Measurements from ENCODE around the gene NNAT.

The NNAT gene

GRCh38 chr20:37523012-37523391 lies 2.0 kb downstream of the NNAT start:
- no peak for DNase-seq (ENCODE audit: extremely low read depth in 1 of 2, low read depth in 1 of 2)

- DNase-seq (ENCODE audit: extremely low read depth in 1 of 2, low read depth in 1 of 2): no peak
Observed at GRCh38 chr20:37523911-37524700, 3.1 kb downstream of the NNAT start.

- DNase-seq (ENCODE audit: extremely low read depth in 1 of 2, low read depth in 1 of 2): peak in 1 of 2 donors; percentile 24
Observed at GRCh38 chr20:37524859-37525708, 4.0 kb downstream of the NNAT start.

- no peak for DNase-seq (ENCODE audit: extremely low read depth in 1 of 2, low read depth in 1 of 2)
Observed at GRCh38 chr20:37525810-37526209, 4.8 kb downstream of the NNAT start.

- DNase-seq (ENCODE audit: extremely low read depth in 1 of 2, low read depth in 1 of 2): no peak
Observed at GRCh38 chr20:37526238-37526838, 5.3 kb downstream of the NNAT start.

GRCh38 chr20:37526839-37527637 lies 6.0 kb downstream of the NNAT start:
- no peak for DNase-seq (ENCODE audit: extremely low read depth in 1 of 2, low read depth in 1 of 2)

GRCh38 chr20:37527638-37528445 lies 6.8 kb downstream of the NNAT start, which contains the start of gene BLCAP:
Gene BLCAP, minus strand, starts transcription at chr20:37527876. Its CDS starts 8,702 bp downstream, at chr20:37519174.
- peak; percentile 66 to 85 for DNase-seq (ENCODE audit: extremely low read depth in 1 of 2, low read depth in 1 of 2)

GRCh38 chr20:37528446-37529213 lies 7.6 kb downstream of the NNAT start:
- DNase-seq (ENCODE audit: extremely low read depth in 1 of 2, low read depth in 1 of 2): no peak

GRCh38 chr20:37529214-37529967 lies 8.3 kb downstream of the NNAT start:
- no peak for DNase-seq (ENCODE audit: extremely low read depth in 1 of 2, low read depth in 1 of 2)

GRCh38 chr20:37529968-37530600 lies 9.0 kb downstream of the NNAT start:
- DNase-seq (ENCODE audit: extremely low read depth in 1 of 2, low read depth in 1 of 2): no peak

GRCh38 chr20:37530696-37531095 lies 9.6 kb downstream of the NNAT start:
- DNase-seq (ENCODE audit: extremely low read depth in 1 of 2, low read depth in 1 of 2): no peak

- no peak for DNase-seq (ENCODE audit: extremely low read depth in 1 of 2, low read depth in 1 of 2)
Observed at GRCh38 chr20:37531856-37532255, 10.8 kb downstream of the NNAT start.

- DNase-seq (ENCODE audit: extremely low read depth in 1 of 2, low read depth in 1 of 2): no peak
Observed at GRCh38 chr20:37533154-37533715, 12.2 kb downstream of the NNAT start.

- no peak for DNase-seq (ENCODE audit: extremely low read depth in 1 of 2, low read depth in 1 of 2)
Observed at GRCh38 chr20:37534401-37535157, 13.5 kb downstream of the NNAT start.

GRCh38 chr20:37535443-37536132 lies 14.5 kb downstream of the NNAT start:
- no peak for DNase-seq (ENCODE audit: extremely low read depth in 1 of 2, low read depth in 1 of 2)

GRCh38 chr20:37537505-37537904 lies 16.5 kb downstream of the NNAT start:
- no peak for DNase-seq (ENCODE audit: extremely low read depth in 1 of 2, low read depth in 1 of 2)

All from stimulated activated CD8-positive, alpha-beta memory T cell treated with anti-CD3 and anti-CD28 coated beads, Interleukin-7, amount 100 ng/mL, for 48 hours (primary cell).